A549 (cell line): ENCODE measurements around the gene GATAD2A. TPM values are rescaled to one million over a fixed set of nuclear protein-coding genes. Genes with fewer than 3 reads are reported as not detected.

ENCODE experiments used
- ATAC-seq, 2 experiments: fragments of 200-7000 bp in 1 of 2; fragments of >200 bp in 1 of 2; cut with Nextera tagmentation in 1 of 2; cut with Tn5 transposase in 1 of 2; 3 replicates each; pipeline versions ENCODE4 v1.8.0 to v1.9.1; 2018 to 2020; ENCODE audit warnings: mild to moderate bottlenecking in 1 of 2, moderate library complexity in 1 of 2
- CTCF ChIA-PET: fragments of 300-600 bp; sonication (Branson Sonifier 250); formaldehyde crosslinking; extraction: SDS; loops from one replicate; lab custom pipeline; 2021; ENCODE audit warnings: antibody characterized with exemption, inconsistent platforms; lab: Yijun Ruan, JAX
- POLR2A ChIA-PET: fragments of 350-600 bp; formaldehyde crosslinking; extraction: SDS; loops from one replicate; lab custom pipeline; 2021; ENCODE audit warnings: antibody characterized with exemption, inconsistent platforms; lab: Yijun Ruan, JAX
- DNase-seq, 2 experiments: peaks; one replicate each; pipeline versions ENCODE4 v3.0.0 to v3.0.0-alpha.2; 2011 to 2016; ENCODE audit warnings: low read depth in 1 of 2, low spot score in 1 of 2
- FAIRE-seq: peaks from 2 replicates; lab custom pipeline; 2011; peaks lifted over from hg19 to GRCh38; lab: Jason Lieb, UNC
- H3K27ac ChIP-seq, 2 experiments: fragments of >200 bp; sonication (Bioruptor Twin); formaldehyde crosslinking; 3 replicates each; pipeline ENCODE4 v1.5.1; 2016 to 2017
- H3K4me1 ChIP-seq: fragments of >200 bp; sonication (Bioruptor Twin); formaldehyde crosslinking; 3 replicates; pipeline ENCODE4 v1.6.1; 2016
- H3K4me2 ChIP-seq: fragments of >200 bp; sonication (Bioruptor Twin); formaldehyde crosslinking; 3 replicates; pipeline ENCODE4 v1.6.1; 2016
- H3K4me3 ChIP-seq: fragments of >200 bp; sonication (Bioruptor Twin); formaldehyde crosslinking; 3 replicates; pipeline ENCODE4 v1.5.1; 2016
- H3K9me3 ChIP-seq: fragments of >200 bp; sonication (Bioruptor Twin); formaldehyde crosslinking; 3 replicates; pipeline ENCODE4 v1.6.1; 2016
- CBX2 ChIP-seq: fragments of 200-600 bp; sonication (generic); IDR thresholded peaks from 2 replicates; pipeline ENCODE4 v1.6.1; 2016; ENCODE audit warnings: low read depth, mild to moderate bottlenecking, borderline replicate concordance
- CEBPB ChIP-seq, 2 experiments: fragments of >200 bp in 1 of 2; sonication (Bioruptor Twin) in 1 of 2; formaldehyde crosslinking in 1 of 2; IDR thresholded peaks; 2 replicates each; pipeline ENCODE4 v1.6.1; 2012 to 2016
- EHF ChIP-seq: fragments of 250-450 bp; sonication (Bioruptor Pico); IDR thresholded peaks from 2 replicates; pipeline ENCODE4 v1.5.0; 2020; ENCODE audit warnings: mild to moderate bottlenecking
- EP300 ChIP-seq, 2 experiments: fragments of >200 bp; sonication (Bioruptor Twin); formaldehyde crosslinking; IDR thresholded peaks; 2 replicates in 1 of 2; 3 replicates in 1 of 2; pipeline ENCODE4 v1.6.1; 2016 to 2017
- FOSL2 ChIP-seq, 2 experiments: fragments of 450-650 bp in 1 of 2; fragments of >200 bp in 1 of 2; sonication (Bioruptor Twin) in 1 of 2; formaldehyde crosslinking; IDR thresholded peaks; 2 replicates each; pipeline versions ENCODE4 v1.5.0 to v1.6.1; 2016 to 2020; ENCODE audit warnings: mild to moderate bottlenecking in 1 of 2, moderate library complexity in 1 of 2
- HOXA7 ChIP-seq: fragments of 250-450 bp; sonication (Bioruptor Pico); IDR thresholded peaks from 2 replicates; pipeline ENCODE4 v1.5.0; 2020; ENCODE audit warnings: mild to moderate bottlenecking, moderate library complexity
- HOXB13 ChIP-seq: fragments of 250-450 bp; sonication (Bioruptor Pico); IDR thresholded peaks from 2 replicates; pipeline ENCODE4 v1.5.0; 2020; ENCODE audit warnings: low read depth, mild to moderate bottlenecking, moderate library complexity
- HOXB5 ChIP-seq: fragments of 250-450 bp; sonication (Bioruptor Pico); IDR thresholded peaks from 2 replicates; pipeline ENCODE4 v1.5.0; 2020; ENCODE audit warnings: mild to moderate bottlenecking, moderate library complexity
- JUN ChIP-seq, 2 experiments: fragments of >200 bp; sonication (Bioruptor Twin); formaldehyde crosslinking; IDR thresholded peaks; 2 replicates in 1 of 2; 3 replicates in 1 of 2; pipeline ENCODE4 v1.6.1; 2016 to 2017
- KDM1A ChIP-seq: fragments of 200-600 bp; sonication (generic); IDR thresholded peaks from 2 replicates; pipeline ENCODE4 v1.6.1; 2016; ENCODE audit warnings: low read depth, mild to moderate bottlenecking
- MAFK ChIP-seq: fragments of 450-650 bp; IDR thresholded peaks from 2 replicates; pipeline ENCODE4 v1.6.1; 2014; ENCODE audit not compliant: partially characterized antibody
- MAZ ChIP-seq: fragments of 150-350 bp; IDR thresholded peaks from 2 replicates; pipeline ENCODE4 v1.6.1; 2014; ENCODE audit warnings: antibody characterized with exemption, low read depth, low read length, borderline replicate concordance
- MYC ChIP-seq: IDR thresholded peaks from 2 replicates; pipeline ENCODE4 v1.6.1; 2012; ENCODE audit warnings: mild to moderate bottlenecking, inconsistent platforms, low read length, improper control_type of control experiment, borderline replicate concordance
- NPAS2 ChIP-seq: fragments of 250-450 bp; sonication (Bioruptor Pico); IDR thresholded peaks from 2 replicates; pipeline ENCODE4 v1.8.0; 2022; ENCODE audit warnings: mild to moderate bottlenecking, moderate library complexity, borderline replicate concordance
- PHF8 ChIP-seq: fragments of 200-600 bp; sonication (generic); IDR thresholded peaks from 2 replicates; pipeline ENCODE4 v1.6.1; 2016; ENCODE audit warnings: low read depth, mild to moderate bottlenecking, antibody characterized with exemption, moderate library complexity, borderline replicate concordance
- RAD21 ChIP-seq, 2 experiments: fragments of >200 bp in 1 of 2; sonication (Bioruptor Twin) in 1 of 2; formaldehyde crosslinking in 1 of 2; IDR thresholded peaks in 1 of 2; conservative IDR thresholded peaks in 1 of 2; 2 replicates in 1 of 2; 3 replicates in 1 of 2; pipeline ENCODE4 v1.6.1; 2012 to 2018; ENCODE audit warnings: inconsistent platforms in 1 of 2
- RARB ChIP-seq: fragments of 250-450 bp; sonication (Bioruptor Pico); IDR thresholded peaks from 2 replicates; pipeline ENCODE4 v1.8.0; 2021; ENCODE audit warnings: mild to moderate bottlenecking, moderate library complexity
- RCOR1 ChIP-seq: fragments of 150-350 bp; IDR thresholded peaks from 2 replicates; pipeline ENCODE4 v1.6.1; 2014; ENCODE audit warnings: antibody characterized with exemption, low read length, low read depth
- RFX5 ChIP-seq: fragments of 450-650 bp; IDR thresholded peaks from 2 replicates; pipeline ENCODE4 v1.7.1; 2014; ENCODE audit warnings: antibody characterized with exemption, mild to moderate bottlenecking, moderate library complexity
- SREBF2 ChIP-seq: fragments of 450-650 bp; IDR thresholded peaks from 2 replicates; pipeline ENCODE4 v1.6.1; 2014; ENCODE audit warnings: mild to moderate bottlenecking, moderate library complexity
- TP53 ChIP-seq: fragments of 250-450 bp; sonication (Bioruptor Pico); IDR thresholded peaks from 2 replicates; pipeline ENCODE4 v1.5.0; 2021; ENCODE audit warnings: mild to moderate bottlenecking, moderate library complexity
- ZC3H11A ChIP-seq: fragments of 450-650 bp; IDR thresholded peaks from 2 replicates; pipeline ENCODE4 v1.6.1; 2014; ENCODE audit warnings: antibody characterized with exemption, mild to moderate bottlenecking
- ZFP36 ChIP-seq: fragments of 450-650 bp; IDR thresholded peaks from 2 replicates; pipeline ENCODE4 v1.6.1; 2014; ENCODE audit warnings: borderline replicate concordance; ENCODE audit not compliant: partially characterized antibody
- ZNF302 ChIP-seq: fragments of 250-450 bp; sonication (Bioruptor Pico); IDR thresholded peaks from 2 replicates; pipeline ENCODE4 v1.9.0; 2021; ENCODE audit warnings: inconsistent platforms, mild to moderate bottlenecking, moderate library complexity
- WGBS: methylation state at CpG from one replicate; pipeline ENCODE4 v1.1.6; 2017; ENCODE audit errors: missing lambda C conversion rate; 5-methylcytosine and 5-hydroxymethylcytosine counted together
- polyA plus RNA-seq, 4 experiments: library from polyadenylated mRNA; depleted of rRNA in 3 of 4; stranded (reverse); fragments of >200 nt; fragmentation: RNase III in 1 of 4; extraction: RNeasy Plus Mini Kit Qiagen cat#74134 plus additional on column Dnase treatment in 1 of 4; gene quantifications; 2 replicates in 3 of 4; 3 replicates in 1 of 4; pipeline ENCODE4 v1.2.3, GENCODE V29; 2011 to 2017
- TF ChIP-seq, protein P1 (sequence below): fragments of >200 bp; sonication (Bioruptor Twin); formaldehyde crosslinking; IDR thresholded peaks from 2 replicates; pipeline ENCODE4 v1.6.1; 2016
- TF ChIP-seq, protein P2 (sequence below): fragments of 200-600 bp; sonication (generic); IDR thresholded peaks from 2 replicates; pipeline ENCODE4 v1.6.1; 2016; ENCODE audit warnings: antibody characterized with exemption, mild to moderate bottlenecking, moderate library complexity
- TF ChIP-seq, protein P3 (sequence below): fragments of 250-450 bp; sonication (Bioruptor Pico); IDR thresholded peaks from 2 replicates; pipeline ENCODE4 v1.5.0; 2020; ENCODE audit warnings: low read depth, mild to moderate bottlenecking, moderate library complexity

Gene GATAD2A
- polyA plus RNA-seq, 2 of the 4 experiments (the other 2 are of a cell fraction) = 25.2 to 28.9 TPM

DNA sequence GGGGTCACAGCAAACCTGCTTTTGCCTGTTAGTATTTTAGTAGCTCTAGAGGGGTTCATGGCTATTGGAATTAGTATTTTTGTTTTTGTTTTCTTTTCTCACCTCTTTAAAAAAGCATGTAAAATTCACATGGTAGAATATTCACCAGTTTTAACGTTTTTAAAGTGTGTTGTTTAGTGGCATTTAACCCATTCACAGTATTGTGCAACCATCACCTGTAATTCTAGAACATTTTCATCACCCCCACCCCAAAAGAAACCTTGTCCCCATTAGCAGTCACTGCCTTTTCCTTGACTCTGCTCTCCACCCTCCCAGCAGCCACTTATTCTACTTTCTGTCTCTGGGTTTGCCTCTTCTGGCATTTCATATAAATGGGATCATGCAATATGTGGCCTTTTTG, 39.8 kb downstream of the GATAD2A start:
- DNase-seq (no peak), FAIRE-seq (no peak), ATAC-seq (no peak)
- H3K4me2 ChIP-seq = no peak overlapping the region
- H3K27ac ChIP-seq = no peak overlapping the region
- 44% methylated on average over 1 of the region's 1 CpG for WGBS
- CTCF ChIA-PET = interaction anchor here (1.2 kb wide), 1 partner anchor 38 kb away, joined by 4 read pairs; no protein-coding TSS in a partner anchor
- POLR2A ChIA-PET = no interaction called here
- no peaks in the 10 kb centered on the region for H3K4me1 ChIP-seq
- H3K9me3 ChIP-seq = no peaks in the 10 kb centered on the region
- H3K4me3 ChIP-seq = no peak overlapping the region
- TF ChIP-seq CEBPB (IDR thresholded peaks at IDR 0.05) (no peak), MYC (no peak), MAZ (no peak), EP300 (IDR thresholded peaks at IDR 0.05) (no peak)

DNA sequence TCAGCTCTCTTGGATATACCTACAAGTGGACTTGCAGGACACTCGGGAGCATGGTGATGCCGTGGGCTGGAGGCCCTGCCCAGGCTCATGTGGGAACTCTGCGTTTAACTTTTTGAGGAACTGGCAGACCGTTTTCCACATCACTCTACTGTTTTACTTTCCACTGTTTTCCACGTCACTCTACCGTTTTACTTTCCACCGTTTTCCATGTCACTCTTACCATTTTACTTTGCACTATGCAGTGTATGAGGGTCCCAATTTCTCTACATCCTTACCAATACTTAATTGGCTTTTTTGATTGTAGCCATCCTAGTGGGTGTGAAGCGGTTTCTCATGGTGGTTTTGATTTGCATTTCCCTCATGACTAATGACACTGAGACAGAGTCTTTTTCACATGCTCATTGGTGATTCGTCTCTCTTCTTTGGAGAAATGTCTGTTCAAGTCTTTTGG, 40.5 kb downstream of the GATAD2A start:
- POLR2A ChIA-PET = no interaction called here
- TF ChIP-seq, protein P1, sequence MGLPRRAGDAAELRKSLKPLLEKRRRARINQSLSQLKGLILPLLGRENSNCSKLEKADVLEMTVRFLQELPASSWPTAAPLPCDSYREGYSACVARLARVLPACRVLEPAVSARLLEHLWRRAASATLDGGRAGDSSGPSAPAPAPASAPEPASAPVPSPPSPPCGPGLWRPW = no peak
- TF ChIP-seq HOXB5 (CRISPR knock-in tag) (no peak), RCOR1 (no peak), ZFP36 (no peak), HOXB13 (CRISPR knock-in tag) (no peak), SREBF2 (no peak), TP53 (no peak), MAFK (no peak), CBX2 (no peak), ZNF302 (CRISPR knock-in tag) (no peak), HOXA7 (no peak)
- DNase-seq = no peak
- Histone ChIP-seq H3K27ac (no peak overlapping the region), H3K4me3 (no peak overlapping the region), H3K9me3 (no peaks in the 10 kb centered on the region), H3K4me1 (no peaks in the 10 kb centered on the region), H3K4me2 (no peak overlapping the region)
- no peak for ATAC-seq
- no peak for FAIRE-seq
- 93% methylated on average over 9 of the region's 9 CpGs for WGBS
- CTCF ChIA-PET = interaction anchor here (1.2 to 1.6 kb wide), 2 partner anchors 39 to 44 kb away, joined by 4 read pairs; no protein-coding TSS in a partner anchor

DNA sequence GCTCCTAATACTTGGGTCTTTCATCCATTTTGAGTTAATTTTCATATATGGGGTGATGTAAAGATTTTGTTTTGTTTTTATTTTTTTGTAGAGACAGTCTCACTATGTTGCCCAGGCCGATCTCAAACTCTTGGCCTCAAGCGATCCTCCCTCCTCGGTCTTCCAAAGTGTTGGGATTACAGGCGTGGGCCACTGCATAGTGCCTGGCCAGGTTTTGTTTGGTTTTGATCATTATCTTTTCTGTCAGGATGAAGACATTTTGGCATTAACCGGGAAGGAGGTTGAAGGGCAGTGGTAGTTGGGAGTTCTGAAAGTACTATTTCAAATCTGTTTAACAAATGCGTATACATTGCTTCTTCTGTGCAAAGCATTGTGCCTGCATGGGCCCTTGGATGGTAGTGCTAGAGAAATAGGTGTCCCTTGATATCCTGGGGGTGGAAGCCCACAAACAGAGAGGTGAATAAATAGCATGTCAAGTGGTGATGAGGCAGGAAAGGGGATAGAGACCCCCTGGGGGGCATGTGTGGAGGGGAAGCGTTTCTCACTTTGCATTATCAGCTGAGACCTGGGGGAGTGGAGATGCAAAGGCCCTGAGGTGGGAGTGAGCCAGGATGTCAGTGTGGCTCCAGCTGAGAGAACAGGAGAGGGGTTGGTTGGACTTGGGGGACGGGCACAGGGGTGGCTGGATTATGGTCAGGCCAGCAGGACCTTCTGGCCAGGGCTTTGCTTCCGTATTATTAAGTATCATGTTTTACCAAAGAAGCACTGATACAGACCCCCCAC, 41.4 kb downstream of the GATAD2A start:
- ATAC-seq = no peak
- no peak for FAIRE-seq
- POLR2A ChIA-PET = no interaction called here

More for the DNA sequence above, 41.4 kb downstream of the GATAD2A start:
- no peak for DNase-seq
- Histone ChIP-seq H3K4me2 (no peak overlapping the region), H3K4me1 (no peaks in the 10 kb centered on the region), H3K9me3 (no peaks in the 10 kb centered on the region), H3K4me3 (no peak overlapping the region), H3K27ac (no peak overlapping the region)
- CTCF ChIA-PET = interaction anchor here (1.6 kb wide), 1 partner anchor 43 kb away, joined by 4 read pairs; no protein-coding TSS in a partner anchor
- WGBS = 89% methylated on average over 9 of the region's 9 CpGs
- TF ChIP-seq, protein P2, sequence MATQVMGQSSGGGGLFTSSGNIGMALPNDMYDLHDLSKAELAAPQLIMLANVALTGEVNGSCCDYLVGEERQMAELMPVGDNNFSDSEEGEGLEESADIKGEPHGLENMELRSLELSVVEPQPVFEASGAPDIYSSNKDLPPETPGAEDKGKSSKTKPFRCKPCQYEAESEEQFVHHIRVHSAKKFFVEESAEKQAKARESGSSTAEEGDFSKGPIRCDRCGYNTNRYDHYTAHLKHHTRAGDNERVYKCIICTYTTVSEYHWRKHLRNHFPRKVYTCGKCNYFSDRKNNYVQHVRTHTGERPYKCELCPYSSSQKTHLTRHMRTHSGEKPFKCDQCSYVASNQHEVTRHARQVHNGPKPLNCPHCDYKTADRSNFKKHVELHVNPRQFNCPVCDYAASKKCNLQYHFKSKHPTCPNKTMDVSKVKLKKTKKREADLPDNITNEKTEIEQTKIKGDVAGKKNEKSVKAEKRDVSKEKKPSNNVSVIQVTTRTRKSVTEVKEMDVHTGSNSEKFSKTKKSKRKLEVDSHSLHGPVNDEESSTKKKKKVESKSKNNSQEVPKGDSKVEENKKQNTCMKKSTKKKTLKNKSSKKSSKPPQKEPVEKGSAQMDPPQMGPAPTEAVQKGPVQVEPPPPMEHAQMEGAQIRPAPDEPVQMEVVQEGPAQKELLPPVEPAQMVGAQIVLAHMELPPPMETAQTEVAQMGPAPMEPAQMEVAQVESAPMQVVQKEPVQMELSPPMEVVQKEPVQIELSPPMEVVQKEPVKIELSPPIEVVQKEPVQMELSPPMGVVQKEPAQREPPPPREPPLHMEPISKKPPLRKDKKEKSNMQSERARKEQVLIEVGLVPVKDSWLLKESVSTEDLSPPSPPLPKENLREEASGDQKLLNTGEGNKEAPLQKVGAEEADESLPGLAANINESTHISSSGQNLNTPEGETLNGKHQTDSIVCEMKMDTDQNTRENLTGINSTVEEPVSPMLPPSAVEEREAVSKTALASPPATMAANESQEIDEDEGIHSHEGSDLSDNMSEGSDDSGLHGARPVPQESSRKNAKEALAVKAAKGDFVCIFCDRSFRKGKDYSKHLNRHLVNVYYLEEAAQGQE = no peak
- TF ChIP-seq RFX5 (no peak), RCOR1 (no peak), SREBF2 (no peak), RARB (CRISPR knock-in tag) (no peak), JUN (IDR thresholded peaks at IDR 0.05) (no peak), EP300 (IDR thresholded peaks at IDR 0.05) (no peak), EHF (CRISPR knock-in tag) (no peak), ZC3H11A (no peak), PHF8 (no peak), TP53 (no peak), NPAS2 (CRISPR knock-in tag) (no peak), KDM1A (no peak), RAD21 (conservative IDR thresholded peaks at IDR 0.05 in 1 of 2, IDR thresholded peaks at IDR 0.05 in 1 of 2) (no peak), FOSL2 (IDR thresholded peaks at IDR 0.05) (no peak), FOSL2 (CRISPR knock-in tag; IDR thresholded peaks at IDR 0.05) (no peak)
- TF ChIP-seq, protein P1 = no peak
- TF ChIP-seq, protein P3, sequence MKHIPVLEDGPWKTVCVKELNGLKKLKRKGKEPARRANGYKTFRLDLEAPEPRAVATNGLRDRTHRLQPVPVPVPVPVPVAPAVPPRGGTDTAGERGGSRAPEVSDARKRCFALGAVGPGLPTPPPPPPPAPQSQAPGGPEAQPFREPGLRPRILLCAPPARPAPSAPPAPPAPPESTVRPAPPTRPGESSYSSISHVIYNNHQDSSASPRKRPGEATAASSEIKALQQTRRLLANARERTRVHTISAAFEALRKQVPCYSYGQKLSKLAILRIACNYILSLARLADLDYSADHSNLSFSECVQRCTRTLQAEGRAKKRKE (CRISPR knock-in tag) = no peak
- TF ChIP-seq, all 56 proteins: peak for 0
